Transverse colon (tissue), 4 donors: ENCODE results near the gene TGIF1. TPM values are rescaled to one million over a fixed set of nuclear protein-coding genes. Genes with fewer than 3 reads are reported as not detected.

ENCODE experiments used
- DNase-seq: peaks from one replicate; pipeline ENCODE4 v3.0.0-alpha.2; 2019
- H3K27ac ChIP-seq, 4 donors: fragments of 200-600 bp; sonication (generic); 2 replicates each; pipeline ENCODE4 v1.5.1; 2016 to 2018; ENCODE audit warnings: inconsistent platforms in 4 of 4
- H3K27me3 ChIP-seq: fragments of 200-600 bp; sonication (generic); 2 replicates; pipeline ENCODE4 v1.5.1; 2017; ENCODE audit warnings: inconsistent platforms
- H3K36me3 ChIP-seq, 4 donors: fragments of 200-600 bp; sonication (generic); 2 replicates each; pipeline ENCODE4 v1.5.1; 2017 to 2019; ENCODE audit warnings: inconsistent platforms in 4 of 4
- H3K4me1 ChIP-seq, 4 donors: fragments of 200-600 bp; sonication (generic); 2 replicates each; pipeline ENCODE4 v1.5.1; 2017 to 2020; ENCODE audit warnings: inconsistent platforms in 4 of 4
- H3K4me3 ChIP-seq, 4 donors: fragments of 200-600 bp; sonication (generic); 1 replicate in 1 of 4; 2 replicates in 3 of 4; pipeline versions ENCODE4 v1.5.1 to v1.6.1; 2017 to 2019; ENCODE audit warnings: inconsistent platforms in 4 of 4
- H3K9me3 ChIP-seq, 2 donors: fragments of 200-600 bp; sonication (generic); 2 replicates each; pipeline ENCODE4 v1.5.1; 2017 to 2019; ENCODE audit warnings: inconsistent platforms in 2 of 2
- EP300 ChIP-seq: sonication (generic); formaldehyde crosslinking; IDR thresholded peaks from one replicate; pipeline ENCODE4 v1.6.1; 2017; ENCODE audit warnings: antibody characterized with exemption, low read depth
- POLR2A ChIP-seq: fragments of 450-650 bp; IDR thresholded peaks from one replicate; pipeline ENCODE4 v1.6.1; 2016; ENCODE audit warnings: antibody characterized with exemption, mild to moderate bottlenecking, moderate library complexity
- POLR2AphosphoS5 ChIP-seq, 3 donors: sonication (generic); formaldehyde crosslinking; IDR thresholded peaks; one replicate each; pipeline ENCODE4 v1.6.1; 2016; ENCODE audit warnings: antibody characterized with exemption in 3 of 3
- WGBS, 2 donors: methylation state at CpG; one replicate each; pipeline ENCODE4 v1.1.5; 2018; ENCODE audit warnings: low coverage in 1 of 2; 5-methylcytosine and 5-hydroxymethylcytosine counted together
- in situ Hi-C, 4 donors: fragments of 200-750 bp; cut with MboI; loops; one replicate each; pipeline versions ENCODE4 v1.15.0 to v1.15.1; 2017; ENCODE audit warnings: low sequenced_read_pairs in 3 of 4, low pct_ligation_motif_present in 1 of 4, low pct_unique_long_range_greater_than_20kb in 1 of 4
- intact Hi-C: fragments of 100-400 bp; cut with DNase I; formaldehyde crosslinking; loops from one replicate; pipeline ENCODE4 v1.15.1; 2023; ENCODE audit warnings: low total_unique reads
- total RNA-seq, 4 donors: library from RNA; depleted of rRNA; stranded (reverse); fragments of >200 nt; gene quantifications; one replicate each; pipeline ENCODE4 v1.1.0, GENCODE V29; 2016
- TF ChIP-seq, protein P1 (sequence below), 5 experiments: fragments of 200-600 bp in 3 of 5; fragments of 450-650 bp in 2 of 5; sonication (generic) in 3 of 5; IDR thresholded peaks; 1 replicate in 2 of 5; 2 replicates in 3 of 5; pipeline ENCODE4 v1.5.1; 2016 to 2017; ENCODE audit warnings: antibody characterized with exemption in 5 of 5, inconsistent platforms in 3 of 5, mild to moderate bottlenecking in 2 of 5, moderate library complexity in 1 of 5

The TGIF1 gene
- total RNA-seq, 4 donors from 2014 or later = 23.2 to 166 (median 53.3) TPM

DNA sequence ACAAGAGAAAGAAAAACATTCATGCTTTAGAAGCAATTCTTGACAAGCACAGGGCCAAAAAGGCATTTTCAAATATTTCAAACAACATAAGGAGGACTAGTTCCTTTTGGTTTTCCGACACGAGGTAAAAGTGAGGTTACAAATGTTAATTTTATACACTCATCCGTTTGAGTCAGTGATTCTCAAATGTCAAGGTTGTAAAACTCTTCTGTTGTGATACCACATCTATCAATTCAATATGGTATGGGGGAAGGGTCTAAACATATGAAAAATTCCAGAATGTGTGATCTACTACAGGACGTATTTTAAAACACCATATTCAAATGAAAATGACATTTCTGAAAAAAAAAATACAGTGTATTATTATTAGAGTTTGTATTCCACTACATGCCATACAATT, 52.7 kb downstream of the TGIF1 start:
- no peaks in the 10 kb centered on the region for H3K9me3 ChIP-seq
- no peak overlapping the region for H3K4me3 ChIP-seq
- H3K27me3 ChIP-seq = peaks cover 16% of the 10 kb centered on the region
- 68% methylated on average over 4 of the region's 4 CpGs for WGBS, 2 donors
- no peaks in the 10 kb centered on the region for H3K36me3 ChIP-seq
- no peak overlapping the region for H3K27ac ChIP-seq
- no peak for DNase-seq
- H3K4me1 ChIP-seq = peaks cover 0 to 13% (median 2%) of the 10 kb centered on the region in 4 donors
- TF ChIP-seq, protein P1, sequence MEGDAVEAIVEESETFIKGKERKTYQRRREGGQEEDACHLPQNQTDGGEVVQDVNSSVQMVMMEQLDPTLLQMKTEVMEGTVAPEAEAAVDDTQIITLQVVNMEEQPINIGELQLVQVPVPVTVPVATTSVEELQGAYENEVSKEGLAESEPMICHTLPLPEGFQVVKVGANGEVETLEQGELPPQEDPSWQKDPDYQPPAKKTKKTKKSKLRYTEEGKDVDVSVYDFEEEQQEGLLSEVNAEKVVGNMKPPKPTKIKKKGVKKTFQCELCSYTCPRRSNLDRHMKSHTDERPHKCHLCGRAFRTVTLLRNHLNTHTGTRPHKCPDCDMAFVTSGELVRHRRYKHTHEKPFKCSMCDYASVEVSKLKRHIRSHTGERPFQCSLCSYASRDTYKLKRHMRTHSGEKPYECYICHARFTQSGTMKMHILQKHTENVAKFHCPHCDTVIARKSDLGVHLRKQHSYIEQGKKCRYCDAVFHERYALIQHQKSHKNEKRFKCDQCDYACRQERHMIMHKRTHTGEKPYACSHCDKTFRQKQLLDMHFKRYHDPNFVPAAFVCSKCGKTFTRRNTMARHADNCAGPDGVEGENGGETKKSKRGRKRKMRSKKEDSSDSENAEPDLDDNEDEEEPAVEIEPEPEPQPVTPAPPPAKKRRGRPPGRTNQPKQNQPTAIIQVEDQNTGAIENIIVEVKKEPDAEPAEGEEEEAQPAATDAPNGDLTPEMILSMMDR (IDR thresholded peaks at IDR 0.05) = no peak
- TF ChIP-seq POLR2AphosphoS5 (IDR thresholded peaks at IDR 0.05) (no peak), EP300 (no peak), POLR2A (no peak)
- in situ Hi-C loops (no loop called here), intact Hi-C loops (no loop called here)

DNA sequence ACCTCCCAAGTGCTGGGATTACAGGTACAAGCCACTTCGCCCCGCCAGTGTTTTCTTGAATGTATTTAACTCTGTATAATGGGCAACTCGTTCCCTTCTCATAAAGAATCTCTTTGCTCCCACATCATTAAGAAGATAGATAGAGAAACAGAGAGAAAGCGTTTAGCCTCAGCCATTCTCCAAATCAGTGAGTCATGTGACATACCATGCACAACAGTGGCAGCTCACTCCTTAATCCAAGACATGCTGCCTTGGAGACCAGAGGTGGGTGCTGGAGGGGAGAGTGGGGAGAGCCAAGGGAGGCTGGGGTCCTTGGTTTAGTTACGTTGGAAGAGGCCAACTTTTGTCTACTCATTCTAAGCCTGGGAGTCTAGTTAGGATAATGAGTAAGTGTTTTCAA, 54.7 kb downstream of the TGIF1 start:
- Histone ChIP-seq H3K27me3 (peaks cover 9% of the 10 kb centered on the region), H3K36me3 (no peaks in the 10 kb centered on the region), H3K4me1 (peaks cover 0 to 3% (median 0%) of the 10 kb centered on the region in 4 donors), H3K9me3 (no peaks in the 10 kb centered on the region), H3K4me3 (no peak overlapping the region), H3K27ac (no peak overlapping the region)
- WGBS, 2 donors = 88 to 96% methylated on average over 3 to 5 of the region's 5 CpGs
- DNase-seq = no peak
- TF ChIP-seq POLR2AphosphoS5 (IDR thresholded peaks at IDR 0.05) = no peak
- TF ChIP-seq EP300 = no peak
- no peak for TF ChIP-seq POLR2A
- TF ChIP-seq, protein P1 (IDR thresholded peaks at IDR 0.05) = no peak
- intact Hi-C loops = no loop called here
- in situ Hi-C loops = no loop called here

DNA sequence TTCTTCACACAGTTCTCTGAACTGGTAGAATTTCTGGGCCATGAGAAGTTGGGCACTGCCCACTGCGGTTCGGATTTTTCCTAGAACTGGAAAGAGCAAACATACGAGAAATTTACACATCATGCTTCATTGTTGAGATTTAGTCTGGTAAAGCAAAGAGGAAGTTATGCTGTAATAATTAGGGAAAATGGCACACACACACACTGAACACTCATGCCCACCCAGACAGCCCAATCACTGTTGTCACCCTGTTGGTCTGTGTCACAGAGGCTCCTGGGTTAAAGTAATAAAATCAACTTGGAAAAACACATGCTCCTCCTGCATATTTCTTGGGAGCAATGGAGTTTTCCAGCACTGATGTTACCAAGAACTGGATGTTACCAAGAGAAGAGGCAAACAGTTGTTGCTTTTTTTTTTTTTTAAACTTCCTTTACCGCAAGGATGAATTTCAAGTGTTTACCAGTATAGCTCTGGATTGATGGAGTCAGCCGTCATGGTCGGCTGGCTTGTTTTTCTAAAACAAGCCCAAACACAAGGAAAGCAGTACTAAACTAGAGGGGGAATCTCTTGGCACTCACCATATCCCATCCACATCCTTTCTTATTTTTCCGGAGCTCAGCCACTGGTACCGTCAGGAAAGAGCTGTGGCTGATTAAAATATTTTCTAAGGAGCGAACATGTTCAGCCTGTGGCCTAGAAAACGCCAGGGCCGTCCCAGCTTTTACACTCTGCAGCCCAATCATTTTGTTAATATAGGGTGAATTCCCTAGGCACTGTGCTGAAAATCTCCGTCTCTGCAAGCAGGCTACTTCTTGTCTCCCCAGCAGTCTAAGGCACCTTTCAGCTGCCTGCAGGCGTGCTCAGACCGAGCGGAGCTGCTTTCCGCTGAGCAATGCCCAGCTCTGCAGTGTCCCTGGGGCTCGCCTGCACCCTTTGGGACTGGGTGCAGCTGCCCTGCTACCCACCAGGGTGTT, 58.9 kb downstream of the TGIF1 start:
- in situ Hi-C loops = no loop called here
- H3K36me3 ChIP-seq = no peaks in the 10 kb centered on the region
- no peaks in the 10 kb centered on the region for H3K4me1 ChIP-seq
- DNase-seq = no peak
- WGBS, 2 donors = 76 to 84% methylated on average over 8 to 17 of the region's 17 CpGs
- H3K9me3 ChIP-seq = no peaks in the 10 kb centered on the region
- TF ChIP-seq POLR2AphosphoS5 (IDR thresholded peaks at IDR 0.05) (no peak), POLR2A (no peak), EP300 (no peak)
- TF ChIP-seq, protein P1 (IDR thresholded peaks at IDR 0.05) = no peak
- no peaks in the 10 kb centered on the region for H3K27me3 ChIP-seq
- peak overlapping the region in 1 of 4 donors; percentile 21 for H3K27ac ChIP-seq
- intact Hi-C loops = no loop called here
- H3K4me3 ChIP-seq = no peak overlapping the region

Other genes with a start within 250 kb of the TGIF1 start
- 10 to 100 TPM in 1 of 4 donors, 1 to 10 TPM in 3; 6.0 to 30.4 (median 7.7) TPM for gene MYOM1, start 230.2 kb upstream of the TGIF1 start, total RNA-seq
- gene MYL12A, start 202.4 kb upstream of the TGIF1 start, total RNA-seq = 100 to 1,000 TPM; 257 to 511 (median 338) TPM
- 100 to 1,000 TPM in 3 of 4 donors, 10 to 100 TPM in 1; 78.2 to 558 (median 337) TPM for gene MYL12B, start 188.0 kb upstream of the TGIF1 start, total RNA-seq